SK-N-SH treated with all-trans-retinoic acid at 6 μM for 48 hours (cell line): ENCODE measurements around the gene CHL1.

Source experiments
- ATAC-seq: fragments of 200-7000 bp; cut with Tn5 transposase; 3 replicates; pipeline ENCODE4 v1.9.1; 2020; ENCODE audit warnings: mild to moderate bottlenecking, moderate library complexity
- ARNTL ChIP-seq: fragments of 450-650 bp; formaldehyde crosslinking; IDR thresholded peaks from 2 replicates; pipeline ENCODE4 v1.5.0; 2020; ENCODE audit warnings: low read depth, mild to moderate bottlenecking, moderate library complexity, borderline replicate concordance
- BACH2 ChIP-seq: fragments of 250-450 bp; sonication (Bioruptor Pico); IDR thresholded peaks from 2 replicates; pipeline ENCODE4 v1.9.0; 2021; ENCODE audit warnings: mild to moderate bottlenecking, borderline replicate concordance
- CSDC2 ChIP-seq: fragments of 250-450 bp; sonication (Bioruptor Pico); IDR thresholded peaks from 2 replicates; pipeline ENCODE4 v1.5.0; 2020; ENCODE audit warnings: mild to moderate bottlenecking, moderate library complexity
- GLIS3 ChIP-seq: fragments of 250-450 bp; sonication (Bioruptor Pico); IDR thresholded peaks from 2 replicates; pipeline ENCODE4 v1.5.0; 2020; ENCODE audit warnings: mild to moderate bottlenecking, moderate library complexity
- ISL1 ChIP-seq: fragments of 250-450 bp; sonication (Bioruptor Pico); IDR thresholded peaks from 2 replicates; pipeline ENCODE4 v2.1.2; 2022; ENCODE audit warnings: mild to moderate bottlenecking, moderate library complexity
- OSR1 ChIP-seq: fragments of 250-450 bp; sonication (Bioruptor Pico); IDR thresholded peaks from 2 replicates; pipeline ENCODE4 v1.8.0; 2022; ENCODE audit warnings: moderate library complexity, mild to moderate bottlenecking, inconsistent platforms
- PPARA ChIP-seq: fragments of 250-450 bp; sonication (Bioruptor Pico); IDR thresholded peaks from 2 replicates; pipeline ENCODE4 v1.5.0; 2020; ENCODE audit warnings: mild to moderate bottlenecking, borderline replicate concordance
- RARB ChIP-seq: fragments of 250-450 bp; sonication (Bioruptor Pico); IDR thresholded peaks from 2 replicates; pipeline ENCODE4 v1.8.0; 2021; ENCODE audit warnings: mild to moderate bottlenecking, moderate library complexity
- SNAI2 ChIP-seq: fragments of 250-450 bp; sonication (Bioruptor Pico); IDR thresholded peaks from 2 replicates; pipeline ENCODE4 v1.5.0; 2020; ENCODE audit warnings: mild to moderate bottlenecking, moderate library complexity
- TCF4 ChIP-seq: fragments of 250-450 bp; sonication (Bioruptor Pico); IDR thresholded peaks from 2 replicates; pipeline ENCODE4 v1.8.0; 2021; ENCODE audit warnings: mild to moderate bottlenecking, moderate library complexity, borderline replicate concordance
- ZC3H10 ChIP-seq: fragments of 250-450 bp; sonication (Bioruptor Pico); IDR thresholded peaks from 2 replicates; pipeline ENCODE4 v1.5.1; 2021; ENCODE audit warnings: mild to moderate bottlenecking, moderate library complexity
- ZFP3 ChIP-seq: fragments of 250-450 bp; sonication (Bioruptor Pico); IDR thresholded peaks from 2 replicates; pipeline ENCODE4 v1.5.0; 2020; ENCODE audit warnings: mild to moderate bottlenecking, moderate library complexity
- ZNF565 ChIP-seq: fragments of 450-650 bp; formaldehyde crosslinking; conservative IDR thresholded peaks from 2 replicates; pipeline ENCODE4 v1.5.0; 2020; ENCODE audit warnings: low read depth, mild to moderate bottlenecking, moderate library complexity
- ZNF70 ChIP-seq: fragments of 450-650 bp; formaldehyde crosslinking; IDR thresholded peaks from 2 replicates; pipeline ENCODE4 v1.5.0; 2020; ENCODE audit warnings: mild to moderate bottlenecking, moderate library complexity
- ZNF8 ChIP-seq: fragments of 450-650 bp; formaldehyde crosslinking; IDR thresholded peaks from 2 replicates; pipeline ENCODE4 v1.5.0; 2020; ENCODE audit warnings: mild to moderate bottlenecking, moderate library complexity
- TF ChIP-seq, protein P1 (sequence below): fragments of 250-450 bp; sonication (Bioruptor Pico); IDR thresholded peaks from 2 replicates; pipeline ENCODE4 v1.8.0; 2020; ENCODE audit warnings: mild to moderate bottlenecking, moderate library complexity, borderline replicate concordance
- TF ChIP-seq, protein P2 (sequence below): fragments of 250-450 bp; sonication (Bioruptor Pico); IDR thresholded peaks from 2 replicates; pipeline ENCODE4 v1.5.0; 2020; ENCODE audit warnings: mild to moderate bottlenecking, moderate library complexity
- TF ChIP-seq, protein P3 (sequence below): fragments of 250-450 bp; sonication (Bioruptor Pico); IDR thresholded peaks from 2 replicates; pipeline ENCODE4 v1.5.1; 2020; ENCODE audit warnings: low read depth, mild to moderate bottlenecking, moderate library complexity
- TF ChIP-seq, protein P4 (sequence below): fragments of 250-450 bp; sonication (Bioruptor Pico); IDR thresholded peaks from 2 replicates; pipeline ENCODE4 v1.5.1; 2021; ENCODE audit warnings: mild to moderate bottlenecking, moderate library complexity

CHL1 gene

DNA sequence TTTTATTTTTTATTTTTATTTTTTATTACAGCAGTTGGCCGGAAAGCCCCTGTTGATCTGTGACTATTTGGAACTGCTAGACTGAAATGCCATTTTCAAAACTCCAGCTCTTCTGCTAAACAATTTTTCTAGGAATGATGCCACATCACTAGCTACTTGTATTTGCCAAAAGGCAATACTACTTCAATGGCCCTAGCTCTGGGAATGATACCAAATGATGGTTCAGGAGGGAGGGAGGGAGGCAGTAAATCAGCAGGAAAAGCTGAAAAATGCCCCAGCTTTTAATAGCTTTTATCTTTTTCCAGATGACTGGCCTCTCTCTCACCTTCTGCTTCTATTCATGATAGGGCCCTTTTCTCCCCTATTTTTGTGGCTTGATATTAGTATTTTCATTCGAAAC, 2.6 kb upstream of the CHL1 start:
- ATAC-seq: no peak

DNA sequence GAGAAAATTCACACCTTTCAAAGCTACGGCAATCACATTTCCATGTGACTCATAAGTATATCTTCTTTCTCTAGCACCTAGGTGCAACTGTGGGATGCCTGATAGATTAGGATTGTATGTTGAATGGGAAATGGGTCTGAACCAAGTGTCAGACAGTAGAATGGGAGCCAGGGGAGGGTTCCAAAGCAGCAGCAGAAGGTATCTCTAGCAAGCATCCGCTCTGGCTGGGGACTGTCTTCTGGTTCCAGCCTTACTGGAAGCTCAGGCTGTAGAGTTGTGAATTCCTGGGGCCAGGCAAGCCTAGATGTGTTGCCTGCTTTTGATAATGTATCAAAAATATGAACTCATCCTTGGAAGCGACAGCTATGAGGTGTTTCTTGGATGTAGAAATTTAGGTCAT, 2.1 kb upstream of the CHL1 start:
- ATAC-seq: no peak
- TF ChIP-seq, protein P1, sequence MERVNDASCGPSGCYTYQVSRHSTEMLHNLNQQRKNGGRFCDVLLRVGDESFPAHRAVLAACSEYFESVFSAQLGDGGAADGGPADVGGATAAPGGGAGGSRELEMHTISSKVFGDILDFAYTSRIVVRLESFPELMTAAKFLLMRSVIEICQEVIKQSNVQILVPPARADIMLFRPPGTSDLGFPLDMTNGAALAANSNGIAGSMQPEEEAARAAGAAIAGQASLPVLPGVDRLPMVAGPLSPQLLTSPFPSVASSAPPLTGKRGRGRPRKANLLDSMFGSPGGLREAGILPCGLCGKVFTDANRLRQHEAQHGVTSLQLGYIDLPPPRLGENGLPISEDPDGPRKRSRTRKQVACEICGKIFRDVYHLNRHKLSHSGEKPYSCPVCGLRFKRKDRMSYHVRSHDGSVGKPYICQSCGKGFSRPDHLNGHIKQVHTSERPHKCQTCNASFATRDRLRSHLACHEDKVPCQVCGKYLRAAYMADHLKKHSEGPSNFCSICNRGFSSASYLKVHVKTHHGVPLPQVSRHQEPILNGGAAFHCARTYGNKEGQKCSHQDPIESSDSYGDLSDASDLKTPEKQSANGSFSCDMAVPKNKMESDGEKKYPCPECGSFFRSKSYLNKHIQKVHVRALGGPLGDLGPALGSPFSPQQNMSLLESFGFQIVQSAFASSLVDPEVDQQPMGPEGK (CRISPR knock-in tag): no peak
- TF ChIP-seq, protein P2, sequence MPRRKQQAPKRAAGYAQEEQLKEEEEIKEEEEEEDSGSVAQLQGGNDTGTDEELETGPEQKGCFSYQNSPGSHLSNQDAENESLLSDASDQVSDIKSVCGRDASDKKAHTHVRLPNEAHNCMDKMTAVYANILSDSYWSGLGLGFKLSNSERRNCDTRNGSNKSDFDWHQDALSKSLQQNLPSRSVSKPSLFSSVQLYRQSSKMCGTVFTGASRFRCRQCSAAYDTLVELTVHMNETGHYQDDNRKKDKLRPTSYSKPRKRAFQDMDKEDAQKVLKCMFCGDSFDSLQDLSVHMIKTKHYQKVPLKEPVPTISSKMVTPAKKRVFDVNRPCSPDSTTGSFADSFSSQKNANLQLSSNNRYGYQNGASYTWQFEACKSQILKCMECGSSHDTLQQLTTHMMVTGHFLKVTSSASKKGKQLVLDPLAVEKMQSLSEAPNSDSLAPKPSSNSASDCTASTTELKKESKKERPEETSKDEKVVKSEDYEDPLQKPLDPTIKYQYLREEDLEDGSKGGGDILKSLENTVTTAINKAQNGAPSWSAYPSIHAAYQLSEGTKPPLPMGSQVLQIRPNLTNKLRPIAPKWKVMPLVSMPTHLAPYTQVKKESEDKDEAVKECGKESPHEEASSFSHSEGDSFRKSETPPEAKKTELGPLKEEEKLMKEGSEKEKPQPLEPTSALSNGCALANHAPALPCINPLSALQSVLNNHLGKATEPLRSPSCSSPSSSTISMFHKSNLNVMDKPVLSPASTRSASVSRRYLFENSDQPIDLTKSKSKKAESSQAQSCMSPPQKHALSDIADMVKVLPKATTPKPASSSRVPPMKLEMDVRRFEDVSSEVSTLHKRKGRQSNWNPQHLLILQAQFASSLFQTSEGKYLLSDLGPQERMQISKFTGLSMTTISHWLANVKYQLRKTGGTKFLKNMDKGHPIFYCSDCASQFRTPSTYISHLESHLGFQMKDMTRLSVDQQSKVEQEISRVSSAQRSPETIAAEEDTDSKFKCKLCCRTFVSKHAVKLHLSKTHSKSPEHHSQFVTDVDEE: no peak
- TF ChIP-seq TCF4: no peak
- TF ChIP-seq ZC3H10 (CRISPR knock-in tag): no peak
- TF ChIP-seq BACH2 (CRISPR knock-in tag): no peak

More for the DNA sequence above, 2.6 kb upstream of the CHL1 start:
- TF ChIP-seq TCF4: no peak
- TF ChIP-seq ZNF8 (CRISPR knock-in tag): no peak
- TF ChIP-seq SNAI2 (CRISPR knock-in tag): no peak
- TF ChIP-seq PPARA (CRISPR knock-in tag): no peak
- TF ChIP-seq, protein P2: no peak
- no peak for TF ChIP-seq OSR1
- TF ChIP-seq, protein P1 (CRISPR knock-in tag): no peak
- TF ChIP-seq, protein P3, sequence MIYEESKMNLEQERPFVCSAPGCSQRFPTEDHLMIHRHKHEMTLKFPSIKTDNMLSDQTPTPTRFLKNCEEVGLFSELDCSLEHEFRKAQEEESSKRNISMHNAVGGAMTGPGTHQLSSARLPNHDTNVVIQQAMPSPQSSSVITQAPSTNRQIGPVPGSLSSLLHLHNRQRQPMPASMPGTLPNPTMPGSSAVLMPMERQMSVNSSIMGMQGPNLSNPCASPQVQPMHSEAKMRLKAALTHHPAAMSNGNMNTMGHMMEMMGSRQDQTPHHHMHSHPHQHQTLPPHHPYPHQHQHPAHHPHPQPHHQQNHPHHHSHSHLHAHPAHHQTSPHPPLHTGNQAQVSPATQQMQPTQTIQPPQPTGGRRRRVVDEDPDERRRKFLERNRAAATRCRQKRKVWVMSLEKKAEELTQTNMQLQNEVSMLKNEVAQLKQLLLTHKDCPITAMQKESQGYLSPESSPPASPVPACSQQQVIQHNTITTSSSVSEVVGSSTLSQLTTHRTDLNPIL (CRISPR knock-in tag): no peak
- no peak for TF ChIP-seq CSDC2 (CRISPR knock-in tag)
- TF ChIP-seq ZNF565: no peak
- TF ChIP-seq, protein P4, sequence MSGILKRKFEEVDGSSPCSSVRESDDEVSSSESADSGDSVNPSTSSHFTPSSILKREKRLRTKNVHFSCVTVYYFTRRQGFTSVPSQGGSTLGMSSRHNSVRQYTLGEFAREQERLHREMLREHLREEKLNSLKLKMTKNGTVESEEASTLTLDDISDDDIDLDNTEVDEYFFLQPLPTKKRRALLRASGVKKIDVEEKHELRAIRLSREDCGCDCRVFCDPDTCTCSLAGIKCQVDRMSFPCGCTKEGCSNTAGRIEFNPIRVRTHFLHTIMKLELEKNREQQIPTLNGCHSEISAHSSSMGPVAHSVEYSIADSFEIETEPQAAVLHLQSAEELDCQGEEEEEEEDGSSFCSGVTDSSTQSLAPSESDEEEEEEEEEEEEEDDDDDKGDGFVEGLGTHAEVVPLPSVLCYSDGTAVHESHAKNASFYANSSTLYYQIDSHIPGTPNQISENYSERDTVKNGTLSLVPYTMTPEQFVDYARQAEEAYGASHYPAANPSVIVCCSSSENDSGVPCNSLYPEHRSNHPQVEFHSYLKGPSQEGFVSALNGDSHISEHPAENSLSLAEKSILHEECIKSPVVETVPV (CRISPR knock-in tag): no peak
- TF ChIP-seq GLIS3 (CRISPR knock-in tag): no peak
- no peak for TF ChIP-seq ZFP3
- no peak for TF ChIP-seq ARNTL

DNA sequence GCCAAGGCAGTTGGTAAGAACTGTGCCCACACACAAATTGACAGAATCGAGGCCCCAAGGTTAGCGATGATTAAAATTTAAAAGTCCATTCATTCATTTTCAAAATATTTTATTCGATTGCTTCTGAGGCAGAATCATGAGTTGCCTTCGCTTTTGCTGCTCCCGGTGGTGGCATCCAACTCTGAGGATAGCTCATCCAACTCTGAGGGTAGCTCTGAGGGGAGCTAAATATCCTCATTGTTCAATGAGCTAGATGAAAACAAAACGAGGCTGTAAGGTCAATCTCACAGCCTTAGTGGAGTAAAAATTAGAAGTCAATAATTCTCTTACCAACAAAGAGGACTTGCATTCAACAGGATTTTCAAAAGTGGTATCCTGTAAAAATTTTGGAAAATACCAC, 897 bp upstream of the CHL1 start:
- ATAC-seq: no peak
- TF ChIP-seq ISL1 (CRISPR knock-in tag): no peak
- TF ChIP-seq ZNF565: no peak
- no peak for TF ChIP-seq OSR1
- TF ChIP-seq, protein P3 (CRISPR knock-in tag): no peak
- no peak for TF ChIP-seq ZC3H10 (CRISPR knock-in tag)
- TF ChIP-seq RARB (CRISPR knock-in tag): no peak
- no peak for TF ChIP-seq BACH2 (CRISPR knock-in tag)
- TF ChIP-seq ZNF70 (CRISPR knock-in tag): no peak
